Nephron (organoid): ENCODE data around the gene CRADD.

Experiments
- H3K27ac Mint-ChIP-seq, 3 experiments: 2 replicates each; pipeline ENCODE4 v1.8.0; 2020; ENCODE audit warnings: mixed read lengths in 3 of 3, mild to moderate bottlenecking in 2 of 3, moderate library complexity in 1 of 3
- H3K27me3 Mint-ChIP-seq: 2 replicates; pipeline ENCODE4 v1.8.0; 2021; ENCODE audit warnings: low read depth, mild to moderate bottlenecking, moderate library complexity, mixed read lengths
- H3K36me3 Mint-ChIP-seq: 2 replicates; pipeline ENCODE4 v1.8.0; 2020; ENCODE audit warnings: low read depth, mixed read lengths
- H3K4me1 Mint-ChIP-seq: 2 replicates; pipeline ENCODE4 v1.8.0; 2020; ENCODE audit warnings: mixed read lengths
- H3K4me3 Mint-ChIP-seq, 3 experiments: 2 replicates each; pipeline ENCODE4 v1.8.0; 2020; ENCODE audit warnings: mild to moderate bottlenecking in 3 of 3, mixed read lengths in 3 of 3, moderate library complexity in 2 of 3
- H3K9me3 Mint-ChIP-seq: 2 replicates; pipeline ENCODE4 v1.8.0; 2020; ENCODE audit warnings: mixed read lengths
- TF ChIP-seq, protein P1 (sequence below), 3 experiments: fragments of 200-600 bp; sonication (generic); IDR thresholded peaks; one replicate each; pipeline ENCODE4 v1.5.0; 2021; ENCODE audit warnings: antibody characterized with exemption in 3 of 3; ENCODE audit not compliant: unreplicated experiment in 3 of 3

The CRADD gene

GRCh38 chr12:93745286-93745685 is 68.1 kb downstream of the CRADD start:
- Mint-ChIP-seq H3K9me3 (no peaks in the 10 kb centered on the region), H3K36me3 (no peaks in the 10 kb centered on the region), H3K4me1 (peaks cover 10% of the 10 kb centered on the region)

GRCh38 chr12:93746572-93747168 is 69.5 kb downstream of the CRADD start:
- no peak overlapping the region for H3K4me3 Mint-ChIP-seq
- H3K4me1 Mint-ChIP-seq, result peaks cover 4% of the 10 kb centered on the region
- no peaks in the 10 kb centered on the region for H3K36me3 Mint-ChIP-seq
- TF ChIP-seq, protein P1, sequence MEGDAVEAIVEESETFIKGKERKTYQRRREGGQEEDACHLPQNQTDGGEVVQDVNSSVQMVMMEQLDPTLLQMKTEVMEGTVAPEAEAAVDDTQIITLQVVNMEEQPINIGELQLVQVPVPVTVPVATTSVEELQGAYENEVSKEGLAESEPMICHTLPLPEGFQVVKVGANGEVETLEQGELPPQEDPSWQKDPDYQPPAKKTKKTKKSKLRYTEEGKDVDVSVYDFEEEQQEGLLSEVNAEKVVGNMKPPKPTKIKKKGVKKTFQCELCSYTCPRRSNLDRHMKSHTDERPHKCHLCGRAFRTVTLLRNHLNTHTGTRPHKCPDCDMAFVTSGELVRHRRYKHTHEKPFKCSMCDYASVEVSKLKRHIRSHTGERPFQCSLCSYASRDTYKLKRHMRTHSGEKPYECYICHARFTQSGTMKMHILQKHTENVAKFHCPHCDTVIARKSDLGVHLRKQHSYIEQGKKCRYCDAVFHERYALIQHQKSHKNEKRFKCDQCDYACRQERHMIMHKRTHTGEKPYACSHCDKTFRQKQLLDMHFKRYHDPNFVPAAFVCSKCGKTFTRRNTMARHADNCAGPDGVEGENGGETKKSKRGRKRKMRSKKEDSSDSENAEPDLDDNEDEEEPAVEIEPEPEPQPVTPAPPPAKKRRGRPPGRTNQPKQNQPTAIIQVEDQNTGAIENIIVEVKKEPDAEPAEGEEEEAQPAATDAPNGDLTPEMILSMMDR (IDR thresholded peaks at IDR 0.05; ENCODE audit: unreplicated experiment in 3 of 3), result no peak
- H3K9me3 Mint-ChIP-seq, result no peaks in the 10 kb centered on the region
- H3K27ac Mint-ChIP-seq, result no peak overlapping the region
- H3K27me3 Mint-ChIP-seq, result peaks cover 27% of the 10 kb centered on the region

More at GRCh38 chr12:93745286-93745685, 68.1 kb downstream of the CRADD start:
- H3K27ac Mint-ChIP-seq, result no peak overlapping the region
- TF ChIP-seq, protein P1 (IDR thresholded peaks at IDR 0.05; ENCODE audit: unreplicated experiment in 3 of 3), result no peak
- peaks cover 36% of the 10 kb centered on the region for H3K27me3 Mint-ChIP-seq
- H3K4me3 Mint-ChIP-seq, result no peak overlapping the region

- H3K27ac Mint-ChIP-seq, result no peak overlapping the region
- peaks cover 9% of the 10 kb centered on the region for H3K27me3 Mint-ChIP-seq
- peaks cover 7% of the 10 kb centered on the region for H3K36me3 Mint-ChIP-seq
- H3K4me3 Mint-ChIP-seq, result no peak overlapping the region
- no peaks in the 10 kb centered on the region for H3K4me1 Mint-ChIP-seq
- TF ChIP-seq, protein P1 (IDR thresholded peaks at IDR 0.05; ENCODE audit: unreplicated experiment in 3 of 3), result no peak
- H3K9me3 Mint-ChIP-seq, result peaks cover 11% of the 10 kb centered on the region
Measured at GRCh38 chr12:93748672-93749383, 71.7 kb downstream of the CRADD start.

DNA sequence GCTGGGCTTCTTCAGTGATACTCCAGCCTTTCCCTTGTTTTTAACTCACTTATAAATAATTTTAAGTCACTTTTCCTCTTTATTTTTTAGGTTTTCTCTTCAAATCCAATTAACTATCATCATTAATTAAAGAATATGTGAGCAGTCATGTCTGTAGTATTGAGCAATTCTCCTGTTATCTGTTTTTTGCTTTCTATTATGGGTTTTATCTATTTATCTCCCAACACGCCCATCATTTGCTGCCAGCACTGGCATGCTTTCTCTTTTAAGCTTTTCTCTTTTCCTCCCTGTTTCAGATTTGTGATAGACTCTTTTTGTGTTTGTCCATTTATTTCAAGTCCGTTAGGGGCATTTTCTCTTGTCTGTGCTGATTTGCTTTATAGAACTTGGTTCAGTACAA is 72.3 kb downstream of the CRADD start:
- H3K9me3 Mint-ChIP-seq, result peaks cover 14% of the 10 kb centered on the region
- H3K4me3 Mint-ChIP-seq, result no peak overlapping the region
- H3K36me3 Mint-ChIP-seq, result peaks cover 10% of the 10 kb centered on the region
- no peaks in the 10 kb centered on the region for H3K4me1 Mint-ChIP-seq
- no peak overlapping the region for H3K27ac Mint-ChIP-seq
- H3K27me3 Mint-ChIP-seq, result peaks cover 8% of the 10 kb centered on the region
- TF ChIP-seq, protein P1 (IDR thresholded peaks at IDR 0.05; ENCODE audit: unreplicated experiment in 3 of 3), result no peak

- TF ChIP-seq, protein P1 (IDR thresholded peaks at IDR 0.05; ENCODE audit: unreplicated experiment in 3 of 3), result no peak
- Mint-ChIP-seq H3K9me3 (peaks cover 18% of the 10 kb centered on the region), H3K4me1 (no peaks in the 10 kb centered on the region), H3K36me3 (peaks cover 12% of the 10 kb centered on the region), H3K4me3 (no peak overlapping the region), H3K27ac (no peak overlapping the region), H3K27me3 (peaks cover 6% of the 10 kb centered on the region)
Measured at GRCh38 chr12:93750056-93750455, 72.9 kb downstream of the CRADD start.
